Testis (tissue), 3 donors: ENCODE data around the gene PCNP. TPM values are rescaled to one million over a fixed set of nuclear protein-coding genes. Genes with fewer than 3 reads are reported as not detected.

Experiments
- DNase-seq: peaks from one replicate; pipeline ENCODE4 v3.0.0-alpha.2; 2019
- H3K27ac ChIP-seq, 2 donors: fragments of 200-600 bp; sonication (generic); one replicate each; pipeline ENCODE4 v1.5.1; 2019
- H3K27me3 ChIP-seq: fragments of 200-600 bp; sonication (generic); one replicate; pipeline ENCODE4 v1.5.1; 2019
- H3K36me3 ChIP-seq: fragments of 200-600 bp; sonication (generic); one replicate; pipeline ENCODE4 v1.5.1; 2017; ENCODE audit warnings: low read depth; ENCODE audit errors: missing control alignments
- H3K4me1 ChIP-seq: fragments of 200-600 bp; sonication (generic); one replicate; pipeline ENCODE4 v1.5.1; 2019
- H3K4me3 ChIP-seq, 2 donors: fragments of 200-600 bp; sonication (generic); one replicate each; pipeline ENCODE4 v1.5.1; 2017 to 2019
- H3K9me3 ChIP-seq: fragments of 200-600 bp; sonication (generic); one replicate; pipeline ENCODE4 v1.5.1; 2017
- POLR2A ChIP-seq: fragments of 450-650 bp; IDR thresholded peaks from one replicate; pipeline ENCODE4 v1.6.1; 2017; ENCODE audit warnings: antibody characterized with exemption, mild to moderate bottlenecking, moderate library complexity
- WGBS, 2 donors: methylation state at CpG; one replicate each; pipeline ENCODE4 v1.1.5; 2018; 5-methylcytosine and 5-hydroxymethylcytosine counted together
- intact Hi-C: fragments of 100-400 bp; cut with DNase I; formaldehyde crosslinking; loops from one replicate; pipeline ENCODE4 v1.15.1; 2023; ENCODE audit warnings: low total_unique reads
- polyA plus RNA-seq: library from polyadenylated mRNA; stranded (reverse); fragments of 350-450 nt; fragmentation: Illumina TruSeq; extraction: RNeasy Lipid Tissue Mini Kit (QIAGEN cat#74804); gene quantifications from one replicate; pipeline ENCODE4 v1.2.3, GENCODE V29; 2014; ENCODE audit warnings: low read depth, low replicate concordance; ENCODE audit not compliant: insufficient read depth
- total RNA-seq, 2 donors: library from RNA; depleted of rRNA; stranded (reverse); fragments of >200 nt; gene quantifications; one replicate each; pipeline ENCODE4 v1.2.3, GENCODE V29; 2016
- TF ChIP-seq, protein P1 (sequence below), 3 experiments: fragments of 450-650 bp in 2 of 3; fragments of 200-600 bp in 1 of 3; sonication (generic) in 1 of 3; IDR thresholded peaks; one replicate each; pipeline ENCODE4 v1.5.1; 2016 to 2019; ENCODE audit warnings: antibody characterized with exemption in 3 of 3, mild to moderate bottlenecking in 2 of 3, moderate library complexity in 1 of 3

Gene PCNP
- total and polyA plus RNA-seq, 3 donors from 2014 or later = 60.6 to 89.1 (median 62.5) TPM

DNA sequence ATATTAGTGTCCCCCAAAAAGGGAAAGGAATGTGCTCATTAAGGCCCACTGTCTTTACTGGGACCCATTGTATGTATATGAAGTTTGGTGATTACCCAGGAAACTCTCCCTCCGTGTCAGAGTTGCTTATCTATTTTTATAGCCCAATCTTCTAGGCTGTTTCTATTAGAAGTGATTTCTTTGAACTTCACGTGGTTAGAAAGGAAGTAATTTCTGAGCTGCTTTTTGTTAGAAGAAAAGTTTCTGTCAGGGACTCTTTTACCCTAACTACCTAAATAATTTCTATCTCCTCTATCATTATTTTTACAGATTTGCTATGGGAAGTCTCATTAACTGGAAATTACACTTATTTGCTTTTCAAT lies 43.3 kb upstream of the PCNP start:
- H3K27ac ChIP-seq = no peak overlapping the region
- H3K4me1 ChIP-seq = no peaks in the 10 kb centered on the region
- no peak overlapping the region for H3K4me3 ChIP-seq
- H3K27me3 ChIP-seq = no peaks in the 10 kb centered on the region
- 45 to 54% methylated on average over 2 of the region's 2 CpGs for WGBS, 2 donors
- H3K9me3 ChIP-seq = no peaks in the 10 kb centered on the region
- DNase-seq = no peak
- intact Hi-C loops = no loop called here
- TF ChIP-seq, protein P1, sequence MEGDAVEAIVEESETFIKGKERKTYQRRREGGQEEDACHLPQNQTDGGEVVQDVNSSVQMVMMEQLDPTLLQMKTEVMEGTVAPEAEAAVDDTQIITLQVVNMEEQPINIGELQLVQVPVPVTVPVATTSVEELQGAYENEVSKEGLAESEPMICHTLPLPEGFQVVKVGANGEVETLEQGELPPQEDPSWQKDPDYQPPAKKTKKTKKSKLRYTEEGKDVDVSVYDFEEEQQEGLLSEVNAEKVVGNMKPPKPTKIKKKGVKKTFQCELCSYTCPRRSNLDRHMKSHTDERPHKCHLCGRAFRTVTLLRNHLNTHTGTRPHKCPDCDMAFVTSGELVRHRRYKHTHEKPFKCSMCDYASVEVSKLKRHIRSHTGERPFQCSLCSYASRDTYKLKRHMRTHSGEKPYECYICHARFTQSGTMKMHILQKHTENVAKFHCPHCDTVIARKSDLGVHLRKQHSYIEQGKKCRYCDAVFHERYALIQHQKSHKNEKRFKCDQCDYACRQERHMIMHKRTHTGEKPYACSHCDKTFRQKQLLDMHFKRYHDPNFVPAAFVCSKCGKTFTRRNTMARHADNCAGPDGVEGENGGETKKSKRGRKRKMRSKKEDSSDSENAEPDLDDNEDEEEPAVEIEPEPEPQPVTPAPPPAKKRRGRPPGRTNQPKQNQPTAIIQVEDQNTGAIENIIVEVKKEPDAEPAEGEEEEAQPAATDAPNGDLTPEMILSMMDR (IDR thresholded peaks at IDR 0.05) = no peak
- TF ChIP-seq POLR2A = no peak
- H3K36me3 ChIP-seq = no peaks in the 10 kb centered on the region

GRCh38 chr3:101531473-101532086 lies 42.4 kb upstream of the PCNP start:
- DNase-seq = no peak
- 25 to 41% methylated on average over 2 of the region's 2 CpGs for WGBS, 2 donors
- Histone ChIP-seq H3K4me3 (no peak overlapping the region), H3K36me3 (no peaks in the 10 kb centered on the region), H3K9me3 (no peaks in the 10 kb centered on the region), H3K27ac (no peak overlapping the region), H3K27me3 (no peaks in the 10 kb centered on the region), H3K4me1 (no peaks in the 10 kb centered on the region)
- intact Hi-C loops = no loop called here
- TF ChIP-seq, protein P1 (IDR thresholded peaks at IDR 0.05) = no peak
- TF ChIP-seq POLR2A = no peak

- DNase-seq = no peak
- H3K9me3 ChIP-seq = no peaks in the 10 kb centered on the region
- WGBS, 2 donors = 67 to 70% methylated on average over 9 of the region's 9 CpGs
- no peaks in the 10 kb centered on the region for H3K27me3 ChIP-seq
- intact Hi-C loops = no loop called here
- H3K4me1 ChIP-seq = no peaks in the 10 kb centered on the region
- no peak overlapping the region for H3K27ac ChIP-seq
- no peak for TF ChIP-seq POLR2A
- TF ChIP-seq, protein P1 (IDR thresholded peaks at IDR 0.05) = no peak
- H3K36me3 ChIP-seq = no peaks in the 10 kb centered on the region
- H3K4me3 ChIP-seq = no peak overlapping the region
These were observed 41.0 kb upstream of the PCNP start for GRCh38 chr3:101532783-101533602.

GRCh38 chr3:101533603-101533968 lies 40.4 kb upstream of the PCNP start:
- 68 to 73% methylated on average over 1 of the region's 1 CpG for WGBS, 2 donors
- H3K27ac ChIP-seq = no peak overlapping the region
- TF ChIP-seq, protein P1 (IDR thresholded peaks at IDR 0.05) = no peak
- TF ChIP-seq POLR2A = no peak
- H3K36me3 ChIP-seq = no peaks in the 10 kb centered on the region
- no peaks in the 10 kb centered on the region for H3K27me3 ChIP-seq
- intact Hi-C loops = no loop called here
- H3K4me3 ChIP-seq = no peak overlapping the region
- no peaks in the 10 kb centered on the region for H3K9me3 ChIP-seq
- no peak for DNase-seq
- H3K4me1 ChIP-seq = no peaks in the 10 kb centered on the region

DNA sequence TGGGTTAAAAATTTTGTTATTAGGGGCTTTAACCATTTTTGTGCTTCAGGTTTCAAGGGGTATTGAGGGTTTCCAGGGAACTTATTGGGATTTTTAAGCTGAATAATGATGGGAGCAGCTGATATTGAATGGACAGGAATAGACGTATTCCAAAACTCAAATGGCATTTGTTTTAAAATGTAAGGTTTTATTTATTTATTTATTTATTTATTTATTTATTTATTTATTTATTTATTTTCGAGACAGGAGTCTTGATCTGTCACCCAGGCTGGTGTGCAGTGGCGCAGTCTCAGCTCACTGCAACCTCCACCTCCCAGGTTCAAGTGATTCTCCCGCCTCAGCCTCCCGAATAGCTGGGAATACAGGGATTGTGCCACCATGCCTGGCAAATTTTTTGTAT lies 38.8 kb upstream of the PCNP start:
- TF ChIP-seq, protein P1 (IDR thresholded peaks at IDR 0.05) = no peak
- TF ChIP-seq POLR2A = no peak
- H3K36me3 ChIP-seq = no peaks in the 10 kb centered on the region
- H3K27ac ChIP-seq = no peak overlapping the region
- no peaks in the 10 kb centered on the region for H3K9me3 ChIP-seq
- 79 to 85% methylated on average over 5 of the region's 5 CpGs for WGBS, 2 donors
- intact Hi-C loops = no loop called here
- no peaks in the 10 kb centered on the region for H3K27me3 ChIP-seq
- H3K4me1 ChIP-seq = no peaks in the 10 kb centered on the region
- DNase-seq = no peak
- H3K4me3 ChIP-seq = no peak overlapping the region
